A673 (cell line): Measurements from ENCODE around the gene ACTR3.

ENCODE experiments used
- CTCF ChIP-seq: fragments of 300-800, 200-600 bp; sonication (generic); conservative IDR thresholded peaks from 2 replicates; pipeline ENCODE4 v1.5.1; 2017; ENCODE audit warnings: low read depth, mild to moderate bottlenecking, antibody characterized with exemption, low read length, moderate library complexity, mixed read lengths
- EZH2 ChIP-seq: fragments of 200-600 bp; sonication (generic); IDR thresholded peaks from 2 replicates; pipeline ENCODE4 v1.6.1; 2017; ENCODE audit warnings: borderline replicate concordance, low read depth, mild to moderate bottlenecking, mixed read lengths, antibody characterized with exemption, low read length; ENCODE audit not compliant: poor library complexity, severe bottlenecking

GRCh38 chr2:113846429-113846828 is 43.5 kb upstream of the ACTR3 start:
- no peak for TF ChIP-seq CTCF
- TF ChIP-seq EZH2, result no peak
